HG03108 (cell line): Measurements from ENCODE around the gene NUBPL.
"Not testable (repeated sequence)": the region's sequence is repeated elsewhere in the genome, so short reads cannot be mapped to it uniquely, and the experiment has no call there.

Source experiments
- ATAC-seq: cut with Tn5 transposase; IDR thresholded peaks from one replicate; pipeline ENCODE4 v1.9.1; 2021; ENCODE audit warnings: moderate library complexity; ENCODE audit not compliant: unreplicated experiment

NUBPL gene

DNA sequence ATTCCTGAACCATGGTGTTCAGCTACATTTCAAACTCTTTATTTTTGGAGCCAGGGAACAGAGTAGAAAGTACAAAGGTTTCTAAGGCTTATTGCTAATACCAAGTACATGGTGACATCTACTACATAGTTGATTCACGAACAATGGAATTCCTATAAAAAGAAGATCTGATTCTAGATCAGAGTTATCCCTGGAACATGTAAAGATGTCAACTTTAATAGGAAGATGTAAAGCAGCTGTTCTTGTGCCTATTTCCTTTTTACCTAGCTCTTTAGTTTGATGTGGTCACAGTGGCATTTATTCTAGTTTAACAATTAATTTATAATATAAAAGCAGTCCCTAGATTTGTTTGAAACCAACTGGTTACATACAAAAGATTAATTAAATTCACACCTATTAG, 99.5 kb downstream of the NUBPL start:
- ATAC-seq, result no peak

DNA sequence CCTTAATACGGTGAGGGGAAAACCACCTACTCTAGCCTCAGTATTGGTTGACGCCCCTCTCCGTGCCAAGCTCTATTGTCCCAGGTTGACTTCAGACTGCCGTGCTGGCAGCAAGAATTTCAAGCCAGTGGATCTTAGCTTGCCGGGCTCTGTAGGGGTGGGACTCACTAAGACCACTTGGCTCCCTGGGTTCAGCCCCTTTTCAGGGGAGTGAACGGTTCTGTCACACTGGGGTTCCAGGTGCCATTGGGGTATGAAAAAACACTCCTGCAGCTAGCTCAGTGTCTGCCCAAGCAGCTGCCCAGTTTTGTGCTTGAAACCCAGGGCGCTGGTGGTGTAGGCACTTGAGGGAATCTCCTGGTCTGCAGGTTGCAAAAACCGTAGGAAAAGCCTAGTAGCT, 107.1 kb downstream of the NUBPL start:
- no peak for ATAC-seq

DNA sequence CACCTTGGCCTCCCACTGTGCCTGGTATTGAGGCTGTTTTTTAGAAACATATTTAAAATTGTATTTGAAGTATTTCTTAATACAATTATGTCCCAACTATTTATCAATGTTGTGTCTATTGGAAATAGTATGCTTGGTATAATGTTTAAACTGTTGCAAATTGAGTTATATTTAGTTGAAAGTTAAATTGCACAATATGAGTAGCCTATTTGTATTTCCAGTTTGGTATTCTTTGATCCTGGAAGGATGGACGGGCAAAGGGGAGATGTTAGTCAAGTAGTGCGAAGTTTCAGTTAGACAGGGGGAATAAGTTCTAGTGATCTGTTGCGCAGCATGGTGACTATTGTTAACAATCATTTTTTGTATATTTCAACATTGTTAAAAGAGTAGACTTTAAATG, 111.5 kb downstream of the NUBPL start:
- no peak for ATAC-seq

DNA sequence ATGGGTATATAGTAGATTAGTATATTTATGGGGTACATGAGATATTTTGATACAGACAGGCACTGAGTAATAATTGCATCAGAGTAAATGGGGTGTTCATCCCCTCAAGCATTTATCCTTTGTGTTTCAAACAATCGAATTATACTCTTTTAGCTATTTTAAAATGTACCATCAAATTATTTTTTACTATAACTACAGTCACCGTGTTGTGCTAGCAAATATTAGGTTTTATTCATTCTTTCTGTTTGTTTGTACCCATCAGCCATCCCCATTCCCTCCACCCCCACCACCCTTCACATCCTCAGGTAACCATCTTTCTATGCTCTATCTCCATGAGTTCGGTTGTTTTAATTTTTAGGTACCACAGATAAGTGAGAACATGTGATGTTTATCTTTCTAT, 115.8 kb downstream of the NUBPL start:
- no peak for ATAC-seq

DNA sequence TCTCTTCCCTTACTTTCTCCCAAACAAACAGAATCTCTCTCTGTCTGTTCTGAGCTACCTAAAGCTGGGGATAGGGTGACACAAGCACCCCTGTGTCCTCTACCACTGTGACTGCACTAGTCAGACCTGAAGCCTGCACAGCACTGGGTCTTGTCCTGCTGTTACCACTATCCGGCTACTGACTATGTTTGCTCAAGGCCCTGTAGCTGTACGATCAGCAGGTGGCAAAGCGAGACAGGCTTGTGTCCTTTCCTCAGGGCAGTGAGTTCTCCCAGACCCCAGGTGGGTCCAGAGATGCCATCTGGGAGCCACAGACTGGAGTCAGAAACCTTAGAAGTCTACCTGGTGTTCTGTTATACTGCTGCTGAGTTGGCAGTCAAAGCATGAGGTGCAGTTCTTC, 116.4 kb downstream of the NUBPL start:
- ATAC-seq, result no peak

DNA sequence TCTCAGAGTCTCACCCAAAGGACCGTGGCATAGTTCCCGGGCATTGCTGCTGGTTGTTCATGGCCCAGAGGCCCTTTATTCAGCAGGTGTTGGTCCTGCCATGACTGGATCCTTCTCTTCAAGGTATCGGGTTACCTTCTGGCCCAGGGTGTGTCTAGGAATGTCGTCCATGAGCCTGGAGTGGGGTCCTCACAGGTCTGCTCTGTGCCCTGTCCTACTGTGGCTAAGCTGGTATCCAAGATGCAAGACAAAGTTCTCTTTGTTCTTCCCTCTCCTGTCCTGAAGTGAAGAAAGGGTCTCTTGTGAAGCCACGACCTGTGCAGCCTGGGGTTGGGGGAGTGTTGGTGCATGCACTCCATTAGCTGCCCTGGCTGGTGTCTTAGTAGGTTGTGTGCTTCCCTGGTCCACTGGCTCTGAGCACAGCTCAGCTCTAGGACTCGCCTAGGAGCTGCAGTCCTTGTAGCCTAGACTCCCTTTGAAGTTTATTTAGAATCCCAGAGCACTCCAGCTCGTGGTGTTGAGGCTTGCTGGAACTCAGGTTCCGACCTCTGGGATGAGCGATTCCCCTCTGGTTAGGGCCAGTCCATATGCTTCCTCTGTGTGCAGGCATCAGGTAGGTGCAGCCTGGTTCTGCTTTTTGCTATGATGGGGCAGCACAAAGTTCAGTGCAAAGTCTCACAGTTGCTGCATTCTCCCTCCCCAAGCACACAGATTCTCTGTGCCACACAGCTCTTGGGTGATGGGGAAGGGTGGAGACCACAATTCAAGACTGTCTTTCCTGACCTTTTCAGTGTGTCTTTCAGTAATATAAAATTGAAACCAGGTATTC, 117.4 kb downstream of the NUBPL start:
- no peak for ATAC-seq

DNA sequence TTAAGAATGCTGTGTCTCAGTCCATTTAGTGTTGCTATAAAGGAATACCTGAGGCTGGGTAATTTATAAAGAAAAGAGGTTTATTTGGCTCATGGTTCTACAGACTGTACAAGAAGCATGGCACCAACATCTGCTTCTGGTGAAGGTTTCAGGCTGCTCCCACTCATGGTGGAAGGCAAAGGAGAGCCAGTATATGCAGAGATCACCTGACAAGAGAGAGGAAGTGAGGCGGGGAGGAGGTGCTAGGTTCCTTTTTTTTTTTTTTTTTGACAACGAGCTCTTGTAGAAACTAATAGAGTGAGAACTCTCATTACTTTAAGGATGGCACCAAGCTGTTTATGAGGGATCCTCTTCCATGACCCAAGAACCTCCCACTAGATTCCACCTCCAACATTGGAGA, 121.6 kb downstream of the NUBPL start:
- no peak for ATAC-seq

DNA sequence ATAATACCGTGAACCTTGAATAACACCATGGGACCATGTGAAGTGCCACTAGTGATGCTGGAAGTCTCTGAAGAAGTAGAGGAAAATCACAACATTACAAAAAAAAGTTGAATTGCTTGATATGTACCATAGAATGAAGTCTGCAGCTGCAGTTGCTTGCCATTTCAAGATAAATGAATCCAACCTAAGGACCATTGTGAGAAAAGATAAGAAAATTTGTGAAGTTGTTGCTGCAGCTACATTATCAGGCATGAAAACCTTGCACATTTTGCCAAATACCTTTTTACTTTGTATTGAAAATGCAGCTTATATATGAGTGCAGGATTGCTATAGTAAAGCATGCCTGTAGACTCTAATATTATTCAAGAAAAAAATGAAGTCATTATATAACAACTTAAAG, 126.5 kb downstream of the NUBPL start:
- no peak for ATAC-seq

DNA sequence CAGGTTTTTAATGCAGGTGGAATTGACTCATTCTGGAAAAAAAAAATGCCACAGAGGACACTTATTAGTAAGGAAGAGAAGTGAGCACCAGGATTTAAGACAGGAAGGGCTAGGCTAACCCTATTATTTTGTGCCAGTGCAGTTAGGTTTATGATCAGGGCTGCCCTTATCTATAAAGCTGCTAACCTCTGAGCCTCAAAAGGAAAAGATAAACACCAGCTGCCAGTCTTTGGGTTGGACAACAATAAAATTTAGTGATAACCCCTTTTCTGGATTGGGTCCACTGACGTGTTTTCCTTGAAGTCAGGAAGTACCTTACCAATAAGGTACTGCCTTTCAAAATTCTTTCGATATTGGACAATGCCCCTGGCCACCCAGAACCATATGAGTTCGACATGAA, 128.9 kb downstream of the NUBPL start:
- no peak for ATAC-seq

DNA sequence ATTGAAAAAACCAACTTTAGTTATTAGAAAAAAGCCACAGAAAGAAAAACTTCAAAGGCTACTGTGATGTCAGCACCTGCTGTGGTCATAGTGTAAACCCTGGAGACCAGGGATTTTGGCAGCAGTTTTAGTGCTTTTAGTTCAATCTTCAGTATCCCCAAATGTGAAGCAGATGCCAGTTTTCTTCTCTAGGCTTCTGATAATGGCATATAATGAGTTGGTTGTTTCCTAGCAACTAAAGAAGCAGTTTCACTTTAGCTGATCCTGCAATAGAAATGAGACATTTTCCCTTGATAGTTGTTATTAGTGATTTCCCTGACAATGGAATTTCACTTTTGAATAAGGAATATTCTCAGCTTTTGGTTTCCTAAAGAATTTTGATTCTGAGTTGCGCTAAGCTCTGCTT, 131.2 kb downstream of the NUBPL start:
- ATAC-seq, result no peak

DNA sequence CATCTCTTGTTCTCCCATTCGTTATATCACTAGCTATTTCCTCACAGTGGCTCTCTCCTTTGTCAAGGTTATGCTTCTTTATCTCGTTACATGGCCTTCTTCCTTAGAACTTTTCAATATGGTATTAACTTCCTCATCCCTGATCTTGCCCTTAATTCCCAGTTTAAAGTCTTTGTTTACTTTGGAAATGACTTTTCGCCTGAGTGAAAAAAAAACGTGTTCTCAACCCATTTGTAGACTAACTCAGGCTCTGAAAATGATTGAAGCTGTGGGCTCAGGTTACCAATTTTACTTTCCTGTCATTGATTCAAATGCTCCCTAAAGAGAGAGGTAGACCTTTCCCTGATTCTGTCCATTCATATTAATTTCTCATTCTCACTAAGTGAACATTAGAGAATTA, 135.2 kb downstream of the NUBPL start:
- ATAC-seq, result no peak

DNA sequence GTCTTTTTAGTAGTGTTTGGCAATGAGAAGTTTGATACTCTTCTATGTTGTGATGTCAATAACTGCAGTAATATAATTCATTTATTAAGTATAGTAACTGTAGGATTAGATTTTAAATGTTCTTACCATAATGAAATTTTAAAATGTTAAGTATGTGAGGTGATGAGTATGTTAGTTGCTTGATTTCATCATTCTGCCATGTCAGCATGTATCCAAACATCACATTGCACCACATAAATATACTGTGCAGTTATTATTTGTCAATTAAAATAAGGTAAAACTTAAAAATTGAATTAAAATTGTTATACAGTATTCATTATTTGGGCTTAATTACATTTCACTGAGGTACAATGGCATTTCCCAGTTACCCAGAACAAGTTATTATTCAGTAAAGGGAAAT, 138.6 kb downstream of the NUBPL start:
- no peak for ATAC-seq

DNA sequence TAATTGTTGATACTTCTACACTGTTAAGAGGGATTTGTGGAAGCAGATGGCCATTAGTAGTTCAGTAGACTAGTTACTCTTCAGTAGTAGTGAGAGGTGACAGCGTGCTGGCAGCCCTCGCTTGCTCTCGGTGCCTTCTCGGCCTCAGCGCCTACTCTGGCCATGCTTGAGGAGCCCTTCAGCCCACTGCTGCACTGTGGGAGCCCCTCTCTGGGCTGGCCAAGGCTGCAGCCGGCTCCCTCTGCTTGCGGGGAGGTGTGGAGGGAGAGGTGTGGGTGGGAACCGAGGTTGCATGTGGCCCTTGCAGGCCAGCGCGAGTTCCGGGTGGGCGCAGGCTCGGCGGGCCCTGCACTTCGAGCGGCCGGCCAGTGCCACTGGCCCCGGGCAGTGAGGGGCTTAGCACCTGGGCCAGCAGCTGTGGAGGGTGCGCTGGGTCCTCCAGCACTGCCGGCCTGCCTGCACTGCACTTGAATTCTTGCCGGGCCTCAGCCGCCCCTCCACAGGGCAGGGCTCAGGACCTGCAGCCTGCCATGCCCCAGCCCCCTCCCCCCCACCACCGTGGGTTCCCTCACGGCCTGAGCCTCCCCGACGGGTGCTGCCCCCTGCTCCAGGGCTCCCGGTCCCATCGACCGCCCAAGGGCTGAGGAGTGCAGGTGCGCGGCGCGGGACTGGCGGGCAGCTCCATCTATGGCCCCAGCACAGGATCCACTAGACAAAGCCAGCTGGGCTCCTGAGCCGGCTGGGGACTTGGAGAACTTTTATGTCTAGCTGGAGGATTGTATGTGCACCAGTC, 139.3 kb downstream of the NUBPL start:
- no peak for ATAC-seq

DNA sequence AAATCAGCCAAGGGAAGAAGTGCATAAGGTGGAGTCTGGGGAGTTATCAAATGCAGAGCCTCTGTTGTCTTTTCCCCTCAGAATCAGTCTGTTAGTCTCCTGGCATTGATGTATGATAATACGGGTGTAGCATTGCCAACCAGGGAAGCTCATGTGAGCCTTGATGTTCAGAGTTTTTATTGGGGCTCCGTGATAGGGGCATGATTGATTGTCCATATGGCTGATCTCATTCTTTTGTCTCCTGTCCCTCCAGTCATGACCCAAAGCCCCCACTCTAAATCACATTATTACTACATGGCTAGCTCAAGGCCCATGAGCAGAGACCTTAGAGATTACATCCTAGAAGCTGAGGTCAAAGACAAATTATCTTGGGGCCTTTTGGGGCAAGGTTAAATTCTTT, 140.9 kb downstream of the NUBPL start:
- no peak for ATAC-seq

DNA sequence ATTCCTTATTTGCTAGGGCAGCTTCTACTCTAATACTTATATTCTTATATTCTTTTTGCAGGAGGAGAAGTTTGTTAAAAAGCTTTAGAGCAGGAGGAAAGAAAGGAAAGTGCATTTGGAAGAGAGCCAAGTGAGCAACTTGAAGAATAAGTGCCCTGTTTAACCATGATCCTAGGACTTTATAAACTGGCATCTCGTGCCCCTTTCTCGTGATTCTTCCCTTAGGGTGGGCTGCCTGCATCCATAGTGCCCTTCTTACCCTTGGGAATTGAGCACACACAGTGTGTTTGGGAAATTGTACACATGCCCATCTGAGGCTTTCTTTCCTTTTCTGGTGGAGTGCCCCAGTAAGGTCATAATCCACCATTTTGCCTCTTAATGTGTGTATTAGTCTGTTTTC, 141.9 kb downstream of the NUBPL start:
- no peak for ATAC-seq

DNA sequence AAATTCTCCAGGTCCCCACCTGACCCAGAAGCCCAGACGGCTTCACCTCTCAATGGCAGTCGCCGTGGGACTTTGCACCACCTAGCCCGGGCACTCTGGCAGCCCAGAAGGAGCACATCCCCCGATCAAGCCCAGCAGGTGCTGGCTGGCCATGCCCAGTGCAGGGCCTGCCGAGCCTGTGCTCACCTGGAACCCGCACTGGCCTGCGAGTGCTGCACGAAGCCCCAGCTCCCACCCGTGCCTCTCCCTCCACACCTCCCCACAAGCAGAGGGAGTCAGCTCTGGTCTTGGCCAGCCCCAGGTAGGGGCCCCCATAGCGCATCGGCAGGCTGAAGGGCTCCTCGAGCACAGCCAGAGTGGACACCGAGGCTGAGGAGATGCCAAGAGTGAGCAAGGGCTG, 144.5 kb downstream of the NUBPL start:
- ATAC-seq, result no peak

DNA sequence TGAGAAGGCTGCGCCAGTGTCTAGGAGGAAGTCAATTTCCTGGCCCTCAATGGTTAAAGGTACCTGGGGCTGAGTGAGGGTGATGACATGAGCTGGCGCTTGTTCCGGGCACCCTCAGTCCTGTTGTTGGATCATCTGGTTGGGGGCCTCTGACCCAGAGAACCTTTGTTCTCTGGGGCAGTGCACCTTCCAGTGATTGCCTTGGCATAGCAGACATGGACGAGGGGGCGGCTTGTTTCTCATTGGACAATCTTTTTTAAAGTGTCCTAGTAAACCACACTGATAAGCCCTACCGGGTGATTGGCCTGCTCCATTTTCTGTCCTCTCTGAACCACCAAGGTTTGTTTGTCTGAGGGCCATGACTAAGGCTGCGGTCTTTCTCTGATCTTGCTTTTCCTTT, 147.5 kb downstream of the NUBPL start:
- not testable (repeated sequence) for ATAC-seq

DNA sequence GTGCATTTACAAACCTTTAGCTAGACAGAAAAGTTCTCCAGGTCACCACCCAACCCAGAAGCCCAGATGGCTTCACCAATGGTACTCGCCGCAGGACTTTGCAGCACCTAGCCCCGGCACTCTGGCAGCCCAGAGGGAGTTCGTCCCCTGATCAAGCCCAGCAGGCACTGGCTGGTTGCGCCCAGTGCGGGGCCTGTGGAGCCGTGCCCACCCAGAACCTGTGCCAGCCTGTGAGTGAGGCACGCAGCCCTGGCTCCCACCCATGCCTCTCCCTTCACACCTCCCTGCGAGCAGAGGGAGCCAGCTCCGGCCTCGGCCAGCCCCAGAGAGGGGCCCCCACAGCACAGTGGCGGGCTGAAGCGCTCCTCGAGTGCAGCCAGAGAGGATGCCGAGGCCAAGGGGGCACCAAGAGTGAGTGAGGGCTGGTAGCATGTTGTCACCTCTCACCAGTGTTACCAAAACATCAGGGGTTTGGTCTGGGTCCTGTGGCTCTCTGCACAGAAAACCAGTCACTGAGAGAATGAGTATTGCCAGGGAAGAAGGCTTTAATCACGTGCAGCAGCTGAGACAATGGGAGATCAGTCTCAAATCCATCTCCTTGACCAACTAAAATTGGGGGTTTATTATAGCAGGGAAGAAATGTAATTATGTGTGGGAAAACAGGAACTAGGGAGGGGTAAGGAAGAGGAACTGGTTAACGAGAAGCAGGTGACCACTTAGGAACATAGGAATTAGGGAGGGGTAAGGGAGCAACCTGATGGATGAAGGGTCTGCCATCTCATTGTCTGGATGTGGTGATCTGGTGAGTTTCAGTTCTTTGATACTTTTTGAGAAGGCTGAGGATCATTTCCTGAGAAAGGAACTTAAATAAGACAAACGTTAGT, 151.3 kb downstream of the NUBPL start:
- no peak for ATAC-seq

DNA sequence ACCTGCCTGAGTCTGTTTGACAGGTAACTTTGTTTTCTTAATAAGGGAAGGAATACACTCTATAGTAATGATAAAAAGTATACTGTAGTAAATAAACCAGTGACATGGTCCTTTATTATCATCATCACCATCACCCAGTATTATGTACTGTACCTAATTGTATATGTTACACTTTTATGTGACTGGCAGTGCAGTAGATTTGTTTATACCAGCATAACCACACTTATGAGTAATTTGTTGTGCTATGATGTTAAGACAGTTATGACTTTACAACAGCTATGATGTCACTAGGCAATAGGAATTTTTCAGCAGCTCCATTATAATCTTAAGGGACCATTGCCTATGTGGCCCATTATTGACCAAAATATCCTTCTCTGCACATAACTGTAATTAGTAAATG, 155.0 kb downstream of the NUBPL start:
- ATAC-seq, result no peak

DNA sequence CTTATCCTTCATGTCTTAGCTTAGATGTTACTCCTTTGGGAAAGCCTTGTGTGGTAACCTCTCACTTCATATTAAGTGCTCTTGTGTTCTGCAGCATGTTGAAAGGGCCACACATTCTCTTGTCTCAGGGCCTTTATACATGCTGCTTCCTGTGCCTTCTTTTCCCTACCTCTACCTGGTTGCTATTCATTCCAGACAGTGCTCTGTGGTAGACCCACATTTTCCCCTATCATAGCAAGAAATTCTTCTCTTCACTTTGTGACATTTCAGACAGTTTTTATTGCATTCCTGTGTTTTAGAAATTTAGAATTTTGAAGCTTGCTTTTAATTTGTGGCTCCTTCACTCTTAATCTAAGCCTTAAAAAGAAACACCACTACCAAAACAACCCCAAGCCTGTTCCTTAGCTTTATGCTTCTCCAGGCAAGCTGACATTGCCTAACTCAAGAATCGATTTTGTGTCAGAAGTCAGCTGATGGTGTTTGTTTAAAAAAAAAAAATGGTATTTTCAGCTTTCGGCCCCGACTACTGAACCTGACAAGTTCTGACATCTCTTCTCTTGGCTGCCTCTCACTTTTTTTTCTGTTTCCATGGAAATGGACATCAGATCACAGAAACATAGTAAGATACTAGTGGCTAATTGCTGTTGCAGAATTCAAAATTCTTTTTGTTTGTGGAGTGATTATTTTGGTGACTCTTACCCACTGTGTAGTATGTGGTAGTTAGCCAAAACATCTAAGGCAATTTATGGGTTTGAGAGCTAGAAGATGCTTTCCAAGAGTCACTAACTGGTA, 156.3 kb downstream of the NUBPL start:
- no peak for ATAC-seq

DNA sequence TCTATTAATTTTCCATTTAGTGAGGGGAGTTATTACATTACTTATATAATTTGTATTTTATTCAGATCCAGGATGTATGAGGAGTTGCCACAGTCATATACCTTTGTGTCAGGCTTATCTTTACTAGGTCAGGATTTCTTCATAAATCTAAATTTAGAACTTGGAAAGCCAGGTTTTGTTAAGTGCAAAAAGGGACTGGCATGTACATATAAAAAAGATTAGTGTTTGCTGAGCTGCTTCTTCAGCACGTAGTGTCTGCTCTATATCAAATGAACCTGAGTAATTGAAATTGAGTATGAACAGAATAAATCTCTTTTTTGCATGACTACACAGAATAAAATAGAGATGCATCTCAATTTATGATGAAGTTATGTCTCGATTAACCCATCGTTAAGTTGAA, 157.4 kb downstream of the NUBPL start:
- no peak for ATAC-seq
